Sigmoid colon (tissue), 7 donors: ENCODE results near the gene RASGRF2. TPM values are rescaled to one million over a fixed set of nuclear protein-coding genes. Genes with fewer than 3 reads are reported as not detected.

ENCODE experiments used
- DNase-seq: peaks from one replicate; pipeline ENCODE4 v3.0.0-alpha.2; 2019
- H3K27ac ChIP-seq, 4 donors: fragments of 200-600 bp; sonication (generic); one replicate each; pipeline ENCODE4 v1.5.1; 2016 to 2019; ENCODE audit warnings: mild to moderate bottlenecking in 1 of 4
- H3K27me3 ChIP-seq, 3 donors: fragments of 200-600 bp; sonication (generic); one replicate each; pipeline ENCODE4 v1.5.1; 2019; ENCODE audit warnings: mild to moderate bottlenecking in 1 of 3
- H3K36me3 ChIP-seq, 4 donors: fragments of 200-600 bp; sonication (generic); one replicate each; pipeline ENCODE4 v1.5.1; 2016 to 2019
- H3K4me1 ChIP-seq, 4 donors: fragments of 200-600 bp; sonication (generic); one replicate each; pipeline ENCODE4 v1.5.1; 2017 to 2019
- H3K4me3 ChIP-seq, 4 donors: fragments of 200-600 bp; sonication (generic); one replicate each; pipeline ENCODE4 v1.5.1; 2017 to 2019; ENCODE audit warnings: mild to moderate bottlenecking in 2 of 4, moderate library complexity in 1 of 4
- H3K9me3 ChIP-seq, 4 donors: fragments of 200-600 bp in 3 of 4; sonication (generic) in 3 of 4; one replicate each; pipeline versions ENCODE4 v1.5.1 to v1.6.1; 2013 to 2019
- CTCF ChIP-seq, 4 experiments: fragments of 450-650 bp in 3 of 4; fragments of 200-600 bp in 1 of 4; IDR thresholded peaks; one replicate each; pipeline ENCODE4 v1.5.1; 2016 to 2019; ENCODE audit warnings: antibody characterized with exemption in 4 of 4, mild to moderate bottlenecking in 3 of 4, moderate library complexity in 2 of 4
- EP300 ChIP-seq, 4 donors: sonication (generic); formaldehyde crosslinking; IDR thresholded peaks; one replicate each; pipeline ENCODE4 v1.6.1; 2017; ENCODE audit warnings: antibody characterized with exemption in 4 of 4
- POLR2A ChIP-seq, 2 donors: fragments of 450-650 bp; IDR thresholded peaks; one replicate each; pipeline ENCODE4 v1.6.1; 2016; ENCODE audit warnings: antibody characterized with exemption in 2 of 2, mild to moderate bottlenecking in 2 of 2, moderate library complexity in 2 of 2
- POLR2AphosphoS5 ChIP-seq, 4 donors: sonication (generic); formaldehyde crosslinking; IDR thresholded peaks; one replicate each; pipeline ENCODE4 v1.6.1; 2017; ENCODE audit warnings: antibody characterized with exemption in 4 of 4
- WGBS, 2 donors: extraction: QIAGEN DNeasy Blood & Tissue Kit; methylation state at CpG; one replicate each; pipeline ENCODE4 v1.1.7; 2013; 5-methylcytosine and 5-hydroxymethylcytosine counted together
- intact Hi-C: fragments of 100-400 bp; cut with DNase I; formaldehyde crosslinking; loops from one replicate; pipeline ENCODE4 v1.15.1; 2023
- polyA plus RNA-seq, 3 donors: library from polyadenylated mRNA; stranded (reverse); fragments of 200-250 nt; gene quantifications; one replicate each; pipeline ENCODE4 v1.2.3, GENCODE V29; 2013
- total RNA-seq, 4 donors: library from RNA; depleted of rRNA; stranded (reverse); fragments of >200 nt; gene quantifications; one replicate each; pipeline ENCODE4 v1.1.0, GENCODE V29; 2016
- donor health status: healthy with polysubstance abuse.
- donor health status: Bipolar disorder and iron deficiency.
- donor health status: healthy.

Gene RASGRF2
- total and polyA plus RNA-seq, 7 donors: under 0.01 to 9.5 (median 6.8) TPM

DNA sequence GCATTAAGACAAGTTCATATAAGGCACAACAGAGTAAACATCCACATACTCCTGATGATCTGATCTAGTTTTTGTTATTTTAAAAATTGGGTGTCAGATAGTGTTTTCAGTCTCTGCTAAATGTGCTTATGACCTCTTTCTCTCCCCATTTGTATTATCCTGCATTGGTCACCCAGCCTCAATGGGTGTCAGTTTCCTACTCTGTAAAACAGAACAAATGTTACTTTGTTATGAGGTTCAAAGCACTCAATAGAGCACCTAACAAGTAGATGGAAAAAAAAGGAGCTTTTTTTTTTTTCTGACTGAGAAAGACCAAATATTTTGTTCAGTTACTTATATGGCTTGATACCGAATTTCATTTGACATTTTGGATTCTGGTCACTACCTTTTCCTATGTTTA lies 33.6 kb upstream of the RASGRF2 start:
- H3K4me1 ChIP-seq: no peaks in the 10 kb centered on the region
- H3K27ac ChIP-seq: no peak overlapping the region
- no peak for DNase-seq
- no peak for TF ChIP-seq CTCF (IDR thresholded peaks at IDR 0.05)
- no peak for TF ChIP-seq POLR2A (IDR thresholded peaks at IDR 0.05)
- no peak for TF ChIP-seq POLR2AphosphoS5 (IDR thresholded peaks at IDR 0.05)
- TF ChIP-seq EP300 (IDR thresholded peaks at IDR 0.05): no peak
- H3K27me3 ChIP-seq: no peaks in the 10 kb centered on the region
- no peaks in the 10 kb centered on the region for H3K9me3 ChIP-seq
- H3K36me3 ChIP-seq: no peaks in the 10 kb centered on the region
- H3K4me3 ChIP-seq: no peak overlapping the region
- 92 to 98% methylated on average over 1 of the region's 1 CpG for whole genome bisulfite sequencing, 2 donors
- intact Hi-C loops: no loop called here

- WGBS, 2 donors: 78 to 84% methylated on average over 3 of the region's 3 CpGs
- Histone ChIP-seq H3K4me3 (no peak overlapping the region), H3K27me3 (no peaks in the 10 kb centered on the region), H3K36me3 (no peaks in the 10 kb centered on the region), H3K27ac (no peak overlapping the region), H3K9me3 (no peaks in the 10 kb centered on the region), H3K4me1 (no peaks in the 10 kb centered on the region)
- TF ChIP-seq CTCF (IDR thresholded peaks at IDR 0.05) (no peak), POLR2A (IDR thresholded peaks at IDR 0.05) (no peak), EP300 (IDR thresholded peaks at IDR 0.05) (no peak), POLR2AphosphoS5 (IDR thresholded peaks at IDR 0.05) (no peak)
- intact Hi-C loops: no loop called here
- no peak for DNase-seq
Measured at GRCh38 chr5:80926979-80927656, 33.0 kb upstream of the RASGRF2 start.

- Histone ChIP-seq H3K36me3 (no peaks in the 10 kb centered on the region), H3K4me1 (no peaks in the 10 kb centered on the region), H3K27ac (no peak overlapping the region), H3K9me3 (no peaks in the 10 kb centered on the region), H3K27me3 (no peaks in the 10 kb centered on the region), H3K4me3 (no peak overlapping the region)
- no peak for DNase-seq
- intact Hi-C loops: no loop called here
- WGBS, 2 donors: 54 to 74% methylated on average over 2 of the region's 2 CpGs
- no peak for TF ChIP-seq POLR2A (IDR thresholded peaks at IDR 0.05)
Measured at GRCh38 chr5:80928073-80928472, 32.1 kb upstream of the RASGRF2 start.

DNA sequence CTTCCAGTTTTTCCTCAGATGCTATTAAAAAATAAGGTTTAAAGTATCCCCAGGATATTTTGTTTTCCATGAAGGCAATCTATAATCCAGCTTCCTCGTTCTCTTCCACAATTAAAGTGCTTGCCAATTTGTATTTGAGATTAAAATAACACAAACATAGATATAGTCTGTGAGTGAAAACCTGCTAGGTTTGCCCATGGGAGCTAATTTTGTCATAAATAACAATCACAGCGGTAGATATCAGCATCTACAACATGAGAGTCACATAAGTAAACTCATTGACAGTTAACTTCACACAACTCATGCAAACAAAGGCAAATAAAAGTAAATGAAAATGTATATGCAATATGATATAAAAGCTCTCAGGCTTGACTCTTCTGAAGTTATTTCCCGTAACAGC lies 29.2 kb upstream of the RASGRF2 start:
- Histone ChIP-seq H3K36me3 (no peaks in the 10 kb centered on the region), H3K27ac (no peak overlapping the region), H3K9me3 (no peaks in the 10 kb centered on the region), H3K27me3 (no peaks in the 10 kb centered on the region), H3K4me1 (no peaks in the 10 kb centered on the region), H3K4me3 (no peak overlapping the region)
- intact Hi-C loops: no loop called here
- no peak for DNase-seq
- TF ChIP-seq POLR2AphosphoS5 (IDR thresholded peaks at IDR 0.05) (no peak), CTCF (IDR thresholded peaks at IDR 0.05) (no peak), EP300 (IDR thresholded peaks at IDR 0.05) (no peak), POLR2A (IDR thresholded peaks at IDR 0.05) (no peak)
- WGBS, 2 donors: 81 to 87% methylated on average over 3 of the region's 3 CpGs

GRCh38 chr5:80931411-80931810 lies 28.8 kb upstream of the RASGRF2 start:
- Histone ChIP-seq H3K27me3 (no peaks in the 10 kb centered on the region), H3K36me3 (no peaks in the 10 kb centered on the region), H3K27ac (no peak overlapping the region), H3K4me3 (no peak overlapping the region), H3K9me3 (no peaks in the 10 kb centered on the region), H3K4me1 (no peaks in the 10 kb centered on the region)
- intact Hi-C loops: no loop called here
- DNase-seq: no peak
- WGBS, 2 donors: 78 to 80% methylated on average over 1 of the region's 1 CpG
- TF ChIP-seq POLR2AphosphoS5 (IDR thresholded peaks at IDR 0.05) (no peak), POLR2A (IDR thresholded peaks at IDR 0.05) (no peak), EP300 (IDR thresholded peaks at IDR 0.05) (no peak), CTCF (IDR thresholded peaks at IDR 0.05) (no peak)
